ENCODE measurements around the gene RGS11. TPM values are rescaled to one million over a fixed set of nuclear protein-coding genes. Genes with fewer than 3 reads are reported as not detected.

The RGS11 gene
- total RNA-seq, 1 donor from 2014 or later = 2.4 TPM

DNA sequence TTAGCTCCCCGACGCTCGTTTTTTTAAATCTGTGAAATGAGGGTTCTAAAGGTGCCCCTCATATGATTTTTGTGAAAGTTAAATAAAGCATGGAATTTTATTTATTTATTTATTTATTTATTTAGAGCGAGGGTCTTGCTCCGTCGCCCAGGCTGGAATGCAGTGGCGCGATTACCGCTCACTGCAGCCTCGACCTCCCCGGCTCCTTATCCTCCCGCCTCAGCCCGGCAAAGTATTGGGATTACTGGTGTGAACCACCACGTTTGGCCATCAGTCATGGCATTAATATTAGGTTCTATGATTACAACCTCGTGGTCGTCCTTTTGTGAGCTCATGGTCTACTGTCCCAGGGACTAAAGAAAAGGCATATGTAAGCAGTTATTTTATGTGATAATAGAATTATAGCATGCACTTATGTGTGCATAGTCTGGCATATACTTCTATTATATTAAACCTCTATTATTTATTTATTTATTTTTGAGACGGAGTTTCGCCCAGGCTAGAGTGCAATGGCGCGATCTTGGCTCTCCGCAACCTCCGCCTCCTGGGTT is 45.9 kb downstream of the RGS11 start:
- TF ChIP-seq, protein P1, sequence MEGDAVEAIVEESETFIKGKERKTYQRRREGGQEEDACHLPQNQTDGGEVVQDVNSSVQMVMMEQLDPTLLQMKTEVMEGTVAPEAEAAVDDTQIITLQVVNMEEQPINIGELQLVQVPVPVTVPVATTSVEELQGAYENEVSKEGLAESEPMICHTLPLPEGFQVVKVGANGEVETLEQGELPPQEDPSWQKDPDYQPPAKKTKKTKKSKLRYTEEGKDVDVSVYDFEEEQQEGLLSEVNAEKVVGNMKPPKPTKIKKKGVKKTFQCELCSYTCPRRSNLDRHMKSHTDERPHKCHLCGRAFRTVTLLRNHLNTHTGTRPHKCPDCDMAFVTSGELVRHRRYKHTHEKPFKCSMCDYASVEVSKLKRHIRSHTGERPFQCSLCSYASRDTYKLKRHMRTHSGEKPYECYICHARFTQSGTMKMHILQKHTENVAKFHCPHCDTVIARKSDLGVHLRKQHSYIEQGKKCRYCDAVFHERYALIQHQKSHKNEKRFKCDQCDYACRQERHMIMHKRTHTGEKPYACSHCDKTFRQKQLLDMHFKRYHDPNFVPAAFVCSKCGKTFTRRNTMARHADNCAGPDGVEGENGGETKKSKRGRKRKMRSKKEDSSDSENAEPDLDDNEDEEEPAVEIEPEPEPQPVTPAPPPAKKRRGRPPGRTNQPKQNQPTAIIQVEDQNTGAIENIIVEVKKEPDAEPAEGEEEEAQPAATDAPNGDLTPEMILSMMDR (IDR thresholded peaks at IDR 0.05; ENCODE audit: unreplicated experiment) = no peak
- no peaks in the 10 kb centered on the region for H3K9me3 Mint-ChIP-seq (ENCODE audit: low read depth)
- no peaks in the 10 kb centered on the region for H3K27me3 Mint-ChIP-seq
- H3K4me3 Mint-ChIP-seq (ENCODE audit: low read depth) = peak overlapping the region; percentile 66
- peaks cover 16% of the 10 kb centered on the region for H3K4me1 Mint-ChIP-seq (ENCODE audit: low read depth)
- DNase-seq (ENCODE audit: low spot score, unreplicated experiment) = no peak
- H3K27ac Mint-ChIP-seq = peak overlapping the region; percentile 68
- peaks cover 16% of the 10 kb centered on the region for H3K36me3 Mint-ChIP-seq (ENCODE audit: insufficient read depth)

DNA sequence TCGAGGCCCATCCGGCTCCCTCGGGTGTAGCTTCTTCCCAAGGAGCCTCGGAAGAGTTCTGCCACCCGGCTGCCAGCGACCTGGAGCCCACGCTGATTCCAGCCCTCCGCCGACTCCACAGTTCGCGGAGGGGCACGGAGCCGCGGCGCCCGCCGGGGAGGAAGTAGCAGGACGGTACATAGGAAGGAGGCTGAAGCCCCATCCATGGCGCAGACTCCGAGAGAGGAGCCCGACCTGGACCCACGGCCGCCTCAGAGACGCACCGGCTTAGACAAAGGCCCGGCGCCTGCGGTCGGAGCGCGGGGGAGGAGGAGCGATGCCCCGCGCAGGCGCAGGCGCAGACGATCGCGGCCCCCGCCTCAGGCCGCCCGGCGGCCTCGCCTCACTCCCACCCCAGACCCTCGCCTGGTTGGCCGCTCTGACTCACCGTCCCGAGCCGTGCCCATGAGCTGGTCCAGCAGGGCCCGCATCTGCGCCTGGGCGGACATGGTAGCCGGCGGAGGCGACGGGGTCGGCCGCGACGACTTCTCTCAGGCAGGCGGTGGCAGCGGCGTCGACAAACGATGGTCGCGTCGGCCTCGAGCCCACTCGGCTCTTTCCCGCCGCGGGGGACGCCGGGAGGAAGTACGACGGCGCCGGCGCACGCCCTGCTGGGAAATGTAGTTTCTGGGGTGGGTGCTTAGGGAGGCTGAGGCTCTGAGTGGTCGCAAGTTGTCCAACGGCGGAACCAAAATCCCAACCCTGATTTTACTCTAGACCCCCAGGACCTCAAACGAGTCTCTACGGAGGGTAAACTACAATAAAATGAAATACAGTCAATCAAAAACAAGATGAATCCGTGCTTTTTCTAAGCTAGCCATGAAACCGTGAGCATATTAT is 46.7 kb downstream of the RGS11 start, which contains the start of gene LUC7L:
Gene LUC7L (minus strand): TSS at position 598 of the 879 bp plus-strand sequence. CDS start 110 bp downstream, at position 488.
- TF ChIP-seq, protein P1 (IDR thresholded peaks at IDR 0.05; ENCODE audit: unreplicated experiment) = no peak
- peak; percentile 73 for DNase-seq (ENCODE audit: low spot score, unreplicated experiment)
- Mint-ChIP-seq H3K4me1 (ENCODE audit: low read depth) (peaks cover 16% of the 10 kb centered on the region), H3K9me3 (ENCODE audit: low read depth) (no peaks in the 10 kb centered on the region), H3K36me3 (ENCODE audit: insufficient read depth) (peaks cover 16% of the 10 kb centered on the region), H3K27me3 (no peaks in the 10 kb centered on the region), H3K4me3 (ENCODE audit: low read depth) (peak within 1 kb of the TSS; percentile 93), H3K27ac (peak within 1 kb of the TSS; percentile 96)

DNA sequence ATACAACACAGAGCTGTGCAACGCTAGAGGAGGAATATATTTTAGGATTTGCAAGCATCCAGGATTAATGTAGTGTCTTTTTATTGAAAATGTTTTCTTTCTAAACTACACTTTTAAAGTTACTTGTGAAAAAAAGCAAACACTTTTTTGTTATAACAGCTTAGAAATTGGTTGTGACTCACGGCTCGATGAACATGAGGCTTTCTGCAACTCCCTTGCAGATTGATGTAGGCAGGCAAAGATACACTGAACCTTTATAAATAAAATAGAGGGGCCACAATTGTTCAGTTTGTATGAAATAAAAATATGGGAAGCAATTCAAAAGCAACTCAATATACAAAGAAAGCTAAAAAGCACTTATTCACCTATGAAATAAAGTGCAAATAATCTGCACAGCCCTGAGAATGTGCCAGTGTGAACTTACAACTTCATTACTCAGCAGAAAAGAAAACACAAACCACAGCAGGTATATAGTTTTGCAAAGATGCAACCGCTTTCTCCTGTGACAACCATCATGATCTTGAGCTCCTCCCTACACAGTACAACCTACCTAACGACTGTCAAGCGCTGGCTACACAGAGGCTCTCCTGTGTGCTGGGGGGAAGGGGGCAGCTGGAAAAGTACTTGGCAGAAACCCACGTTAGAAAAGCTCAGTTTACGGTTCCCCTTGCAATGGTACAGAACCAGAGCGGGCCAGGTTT is 47.4 kb downstream of the RGS11 start:
- Mint-ChIP-seq H3K4me3 (ENCODE audit: low read depth) (peak overlapping the region; percentile 93), H3K27ac (peak overlapping the region; percentile 96), H3K27me3 (no peaks in the 10 kb centered on the region), H3K9me3 (ENCODE audit: low read depth) (no peaks in the 10 kb centered on the region), H3K4me1 (ENCODE audit: low read depth) (peaks cover 16% of the 10 kb centered on the region), H3K36me3 (ENCODE audit: insufficient read depth) (peaks cover 16% of the 10 kb centered on the region)
- TF ChIP-seq, protein P1 (IDR thresholded peaks at IDR 0.05; ENCODE audit: unreplicated experiment) = no peak
- DNase-seq (ENCODE audit: low spot score, unreplicated experiment) = no peak

DNA sequence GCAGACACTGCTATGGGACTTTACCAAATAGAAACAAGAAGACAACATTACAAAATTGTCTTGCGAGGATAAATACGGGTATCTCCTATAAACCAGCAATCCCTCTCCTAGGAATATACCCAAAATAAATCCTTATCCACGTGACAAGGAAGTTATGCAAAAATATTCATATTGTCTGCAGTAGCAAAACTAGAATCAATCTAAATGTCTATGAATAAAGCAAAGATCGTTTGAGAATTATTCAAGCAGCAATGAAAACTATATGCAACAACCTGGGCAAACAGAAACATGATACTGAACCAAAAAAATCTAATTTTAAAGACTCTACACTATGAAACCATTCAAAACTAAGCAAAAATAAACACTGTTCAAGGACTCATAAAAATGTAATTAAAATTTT is 55.7 kb downstream of the RGS11 start:
- Mint-ChIP-seq H3K4me3 (ENCODE audit: low read depth) (no peak overlapping the region), H3K36me3 (ENCODE audit: insufficient read depth) (peaks cover 22% of the 10 kb centered on the region)
- TF ChIP-seq, protein P1 (IDR thresholded peaks at IDR 0.05; ENCODE audit: unreplicated experiment) = no peak

More for the DNA sequence above, 55.7 kb downstream of the RGS11 start:
- H3K27ac Mint-ChIP-seq = no peak overlapping the region
- DNase-seq (ENCODE audit: low spot score, unreplicated experiment) = no peak
- H3K4me1 Mint-ChIP-seq (ENCODE audit: low read depth) = no peaks in the 10 kb centered on the region
- H3K9me3 Mint-ChIP-seq (ENCODE audit: low read depth) = no peaks in the 10 kb centered on the region
- H3K27me3 Mint-ChIP-seq = no peaks in the 10 kb centered on the region

Other genes starting within 250 kb of the RGS11 start
- 11.1 and 13.9 TPM in 2 replicates for gene POLR3K, start 222.3 kb downstream of the RGS11 start, total RNA-seq
- 52.0 and 53.9 TPM in 2 replicates for gene SNRNP25, start 222.1 kb downstream of the RGS11 start, total RNA-seq
- 51.3 and 58.2 TPM in 2 replicates for gene RHBDF1, start 203.3 kb downstream of the RGS11 start, total RNA-seq
- gene MPG, start 197.7 kb downstream of the RGS11 start, total RNA-seq = 32.4 and 35.2 TPM in 2 replicates
- gene NPRL3, start 137.3 kb downstream of the RGS11 start, total RNA-seq = 55.0 and 60.8 TPM in 2 replicates
- not detected in 2 replicates for gene HBZ, start 123.3 kb downstream of the RGS11 start, total RNA-seq
- gene HBM, start 110.0 kb downstream of the RGS11 start, total RNA-seq = not detected in 2 replicates
- not detected in 2 replicates for gene HBA2, start 103.1 kb downstream of the RGS11 start, total RNA-seq
- gene HBA1, start 99.3 kb downstream of the RGS11 start, total RNA-seq = not detected in 2 replicates
- gene HBQ1, start 95.5 kb downstream of the RGS11 start, total RNA-seq = 0.60 and 0.84 TPM in 2 replicates
- gene LUC7L, start 46.5 kb downstream of the RGS11 start, total RNA-seq = 229 and 230 TPM in 2 replicates
- gene FAM234A, start 41.1 kb downstream of the RGS11 start, total RNA-seq = 127 and 129 TPM in 2 replicates
- 6.0 and 6.5 TPM in 2 replicates for gene ARHGDIG, start 4.6 kb upstream of the RGS11 start, total RNA-seq
- 3.8 TPM in 2 replicates for gene PDIA2, start 7.2 kb upstream of the RGS11 start, total RNA-seq
- 33.6 and 34.4 TPM in 2 replicates for gene AXIN1, start 76.8 kb upstream of the RGS11 start, total RNA-seq
- 82.7 and 85.3 TPM in 2 replicates for gene MRPL28, start 94.6 kb upstream of the RGS11 start, total RNA-seq
- gene PGAP6, start 106.0 kb upstream of the RGS11 start, total RNA-seq = 92.7 and 92.9 TPM in 2 replicates
- gene NME4, start 121.3 kb upstream of the RGS11 start, total RNA-seq = 151 and 154 TPM in 2 replicates
- 39.4 and 41.3 TPM in 2 replicates for gene DECR2, start 125.9 kb upstream of the RGS11 start, total RNA-seq
- 92.7 and 97.9 TPM in 2 replicates for gene RAB11FIP3, start 149.7 kb upstream of the RGS11 start, total RNA-seq

Measured in progenitor cell of endocrine pancreas (in vitro differentiated cells).